CD14-positive monocyte (primary cell): ENCODE results near the gene GJB6. TPM values are rescaled to one million over a fixed set of nuclear protein-coding genes. Genes with fewer than 3 reads are reported as not detected.

Experiments
- DNase-seq, 3 donors: peaks; one replicate each; pipeline ENCODE4 v3.0.0-alpha.2; 2011 to 2022
- H2AFZ ChIP-seq: 2 replicates; pipeline ENCODE4 v1.6.0; 2012; ENCODE audit warnings: mild to moderate bottlenecking, low read depth, low read length, inconsistent platforms; ENCODE audit not compliant: insufficient read depth, poor library complexity, severe bottlenecking
- H3K27ac ChIP-seq, 2 donors: 1 replicate in 1 of 2; 2 replicates in 1 of 2; pipeline ENCODE4 v1.5.1; 2012 to 2013; ENCODE audit warnings: low read length in 2 of 2, control low read depth in 1 of 2, inconsistent platforms in 1 of 2, low read depth in 1 of 2, mild to moderate bottlenecking in 1 of 2
- H3K27me3 ChIP-seq, 2 donors: one replicate each; pipeline versions ENCODE4 v1.6.0 to v1.6.1; 2011 to 2013; ENCODE audit warnings: low read length in 2 of 2; ENCODE audit not compliant: control insufficient read depth in 2 of 2, insufficient read depth in 2 of 2
- H3K36me3 ChIP-seq, 2 donors: replicated peaks in 1 of 2; 1 replicate in 1 of 2; 2 replicates in 1 of 2; pipeline versions ENCODE4 v1.5.1 to v1.6.1; 2012 to 2013; ENCODE audit warnings: low read length in 2 of 2, control low read depth in 1 of 2, inconsistent platforms in 1 of 2, mild to moderate bottlenecking in 1 of 2; ENCODE audit not compliant: insufficient read depth in 2 of 2, control insufficient read depth in 1 of 2
- H3K4me1 ChIP-seq, 2 donors: 1 replicate in 1 of 2; 2 replicates in 1 of 2; pipeline versions ENCODE4 v1.5.1 to v1.6.1; 2012 to 2013; ENCODE audit warnings: low read length in 2 of 2, control low read depth in 1 of 2, inconsistent platforms in 1 of 2, mild to moderate bottlenecking in 1 of 2, moderate library complexity in 1 of 2; ENCODE audit not compliant: insufficient read depth in 2 of 2, control insufficient read depth in 1 of 2
- H3K4me2 ChIP-seq: replicated peaks from 2 replicates; pipeline ENCODE3; 2012; ENCODE audit warnings: low read length, moderate library complexity, mild to moderate bottlenecking; ENCODE audit not compliant: poor library complexity, severe bottlenecking; ENCODE audit errors: extremely low read depth
- H3K4me3 ChIP-seq, 3 experiments: fragments of 200-600 bp in 1 of 3; sonication (generic) in 1 of 3; replicated peaks in 1 of 3; 1 replicate in 2 of 3; 2 replicates in 1 of 3; pipeline ENCODE4 v1.5.1; 2011 to 2013; ENCODE audit warnings: low read length in 3 of 3, mild to moderate bottlenecking in 3 of 3, control low read depth in 2 of 3, low read depth in 2 of 3, inconsistent platforms in 1 of 3, moderate library complexity in 1 of 3
- H3K79me2 ChIP-seq: 2 replicates; pipeline ENCODE4 v1.6.0; 2012; ENCODE audit warnings: mild to moderate bottlenecking, control low read depth, inconsistent platforms, low read length, moderate library complexity; ENCODE audit not compliant: insufficient read depth
- H3K9ac ChIP-seq: 2 replicates; pipeline ENCODE4 v1.6.0; 2017; ENCODE audit warnings: low read length, mild to moderate bottlenecking; ENCODE audit not compliant: insufficient read depth, poor library complexity, severe bottlenecking
- H3K9me3 ChIP-seq, 2 donors: replicated peaks in 1 of 2; 1 replicate in 1 of 2; 2 replicates in 1 of 2; pipeline versions ENCODE4 v1.5.1 to v1.6.1; 2012 to 2013; ENCODE audit warnings: low read length in 2 of 2, control low read depth in 1 of 2; ENCODE audit not compliant: control insufficient read depth in 1 of 2, insufficient read depth in 1 of 2
- H4K20me1 ChIP-seq: 2 replicates; pipeline ENCODE4 v1.6.0; 2012; ENCODE audit warnings: mild to moderate bottlenecking, low read length, control low read depth, moderate library complexity; ENCODE audit not compliant: insufficient read depth
- H3K27ac Mint-ChIP-seq, 7 donors: one replicate each; pipeline ENCODE4 v1.8.0; 2020; ENCODE audit warnings: mild to moderate bottlenecking in 7 of 7, mixed read lengths in 7 of 7, moderate library complexity in 6 of 7, inconsistent platforms in 2 of 7
- H3K27me3 Mint-ChIP-seq, 3 donors: one replicate each; pipeline ENCODE4 v1.8.0; 2021 to 2022; ENCODE audit warnings: low read depth in 3 of 3, mild to moderate bottlenecking in 3 of 3, mixed read lengths in 3 of 3, moderate library complexity in 3 of 3, inconsistent platforms in 1 of 3
- H3K36me3 Mint-ChIP-seq, 2 donors: one replicate each; pipeline ENCODE4 v1.8.0; 2020; ENCODE audit warnings: mixed read lengths in 2 of 2, inconsistent platforms in 1 of 2, mild to moderate bottlenecking in 1 of 2
- H3K4me1 Mint-ChIP-seq: one replicate; pipeline ENCODE4 v1.8.0; 2020; ENCODE audit warnings: mild to moderate bottlenecking, mixed read lengths
- H3K4me3 Mint-ChIP-seq, 2 donors: one replicate each; pipeline ENCODE4 v1.8.0; 2020; ENCODE audit warnings: mild to moderate bottlenecking in 2 of 2, mixed read lengths in 2 of 2, moderate library complexity in 1 of 2
- H3K9me3 Mint-ChIP-seq, 7 donors: one replicate each; pipeline ENCODE4 v1.8.0; 2020 to 2022; ENCODE audit warnings: mixed read lengths in 7 of 7, mild to moderate bottlenecking in 6 of 7, moderate library complexity in 6 of 7, inconsistent platforms in 2 of 7
- CTCF ChIP-seq: fragments of 200-600 bp; IDR thresholded peaks from one replicate; pipeline ENCODE4 v1.8.0; 2022; ENCODE audit warnings: antibody characterized with exemption, mild to moderate bottlenecking
- WGBS: methylation state at CpG from one replicate; pipeline ENCODE4 v1.1.5; 2013; ENCODE audit warnings: missing lambda C conversion rate; ENCODE audit not compliant: insufficient coverage; 5-methylcytosine and 5-hydroxymethylcytosine counted together
- intact Hi-C, 2 donors: fragments of 100-400 bp; cut with micrococcal nuclease; formaldehyde crosslinking; loops; one replicate each; pipeline versions ENCODE4 v1.15.0 to v1.15.1; 2023
- polyA plus RNA-seq, 3 donors: library from polyadenylated mRNA; depleted of rRNA in 1 of 3; unstranded in 2 of 3; stranded (reverse) in 1 of 3; fragments of 300-500 nt in 2 of 3; fragments of >200 nt in 1 of 3; fragmentation: Illumina TruSeq in 2 of 3; gene quantifications; 1 replicate in 2 of 3; 2 replicates in 1 of 3; pipeline ENCODE4 v1.2.3, GENCODE V29; 2012 to 2021

The GJB6 gene
- polyA plus RNA-seq, 3 donors = 0.32 TPM; not detected in 2

DNA sequence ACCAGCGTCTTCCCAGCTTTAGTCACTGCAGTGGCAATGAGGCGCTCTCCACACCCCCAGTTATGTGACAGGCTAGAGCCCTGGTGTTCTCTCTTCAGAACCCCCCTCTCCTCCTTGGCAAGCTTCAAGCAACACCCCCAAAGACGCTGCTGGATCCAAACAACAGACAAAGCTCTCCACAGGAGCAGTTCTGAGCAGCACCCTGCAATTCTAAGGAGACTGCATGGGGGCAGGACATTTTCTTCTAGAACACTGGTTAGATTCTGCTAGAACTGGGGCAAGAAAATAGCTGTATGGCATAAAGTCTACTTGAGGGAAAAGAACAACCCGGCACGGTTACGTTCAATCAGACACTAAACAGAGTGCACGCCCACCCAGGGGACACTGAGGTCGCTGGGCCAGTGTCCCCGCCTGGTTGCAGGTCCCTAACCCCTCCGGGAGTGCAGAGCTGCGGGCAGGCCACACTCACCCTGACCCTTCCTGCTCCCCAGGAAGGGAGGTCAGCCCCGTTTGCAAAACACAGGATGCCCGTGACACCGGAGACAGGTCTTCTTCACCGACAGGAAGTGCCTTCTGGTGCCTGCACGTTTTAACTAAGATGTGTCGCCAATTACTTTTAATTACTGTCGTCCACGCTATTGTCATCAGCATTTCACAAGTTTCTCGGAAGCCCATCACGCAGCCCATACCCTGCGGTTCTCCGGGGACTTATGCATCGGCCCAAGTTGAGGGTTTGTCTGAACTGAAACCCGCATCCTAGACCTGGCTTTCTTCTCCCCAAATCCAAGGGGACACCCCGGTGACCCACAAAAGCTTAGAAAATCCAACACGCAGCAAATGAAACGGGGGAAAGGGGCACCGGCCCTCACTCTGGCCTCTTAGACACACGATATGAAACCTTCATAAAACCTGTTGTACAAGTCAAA, 943 bp downstream of the GJB6 start:
- Histone ChIP-seq H3K36me3 (no peaks in the 10 kb centered on the region), H3K9ac (peak overlapping the region; percentile 43), H3K4me3 (peak overlapping the region; percentile 10 to 71 (median 24)), H3K4me2 (peak overlapping the region; percentile 88), H3K4me1 (peaks cover 18% of the 10 kb centered on the region in 2 donors), H3K79me2 (no peaks in the 10 kb centered on the region), H4K20me1 (no peaks in the 10 kb centered on the region), H3K27ac (no peak overlapping the region), H2AFZ (peak overlapping the region; percentile 73), H3K9me3 (peaks cover 2 to 7% of the 10 kb centered on the region in 2 donors), H3K27me3 (peaks cover 35 to 51% of the 10 kb centered on the region in 2 donors)
- Mint-ChIP-seq H3K36me3 (peaks cover 0 to 18% of the 10 kb centered on the region in 2 donors), H3K27ac (peak overlapping the region in 2 of 7 donors; percentile 23 to 62), H3K27me3 (peaks cover 41 to 54% (median 46%) of the 10 kb centered on the region in 3 donors), H3K4me1 (peaks cover 18% of the 10 kb centered on the region), H3K4me3 (peak overlapping the region; percentile 80 to 94), H3K9me3 (peaks cover 0 to 11% (median 4%) of the 10 kb centered on the region in 7 donors)
- 20% methylated on average over 27 of the region's 30 CpGs for WGBS
- intact Hi-C loops = no loop called here
- peak; percentile 8 to 21 (median 10) for DNase-seq
- no peak for TF ChIP-seq CTCF

DNA sequence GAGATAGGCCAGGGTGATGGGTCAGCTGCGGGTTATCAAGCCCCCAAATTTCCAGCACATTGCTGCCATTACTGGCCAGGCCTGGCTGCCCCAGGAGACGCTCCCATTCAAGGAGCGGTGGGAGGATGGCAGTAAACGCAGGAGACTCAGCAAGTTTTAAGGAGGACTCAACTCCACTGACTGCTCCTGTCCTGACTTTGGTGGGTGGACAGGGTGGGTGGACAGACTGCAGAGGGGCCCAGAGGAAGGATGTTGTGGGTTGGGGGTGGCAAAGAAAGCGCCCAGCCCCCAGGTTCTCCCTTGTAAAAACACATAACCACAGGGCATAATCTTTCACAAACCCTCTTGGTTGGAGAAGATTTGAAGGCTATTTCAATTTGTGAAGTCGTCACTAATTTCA, 4.4 kb downstream of the GJB6 start:
- 73% methylated on average over 4 of the region's 6 CpGs for WGBS
- Histone ChIP-seq H2AFZ (no peak overlapping the region), H3K4me1 (peaks cover 24 to 26% of the 10 kb centered on the region in 2 donors), H3K36me3 (no peaks in the 10 kb centered on the region), H3K9ac (no peak overlapping the region), H3K9me3 (peaks cover 2 to 3% of the 10 kb centered on the region in 2 donors), H4K20me1 (no peaks in the 10 kb centered on the region), H3K4me3 (no peak overlapping the region), H3K79me2 (no peaks in the 10 kb centered on the region), H3K27ac (no peak overlapping the region), H3K27me3 (peaks cover 27 to 32% of the 10 kb centered on the region in 2 donors), H3K4me2 (no peak overlapping the region)
- TF ChIP-seq CTCF = no peak
- no peak for DNase-seq
- intact Hi-C loops = no loop called here
- Mint-ChIP-seq H3K9me3 (peaks cover 0 to 7% (median 2%) of the 10 kb centered on the region in 7 donors), H3K4me1 (peaks cover 27% of the 10 kb centered on the region), H3K27ac (no peak overlapping the region), H3K36me3 (peaks cover 5 to 19% of the 10 kb centered on the region in 2 donors), H3K27me3 (peaks cover 25 to 32% (median 29%) of the 10 kb centered on the region in 3 donors), H3K4me3 (no peak overlapping the region)
